ENCODE measurements around the gene TFAP2D. TPM values are rescaled to one million over a fixed set of nuclear protein-coding genes. Genes with fewer than 3 reads are reported as not detected.

TFAP2D gene
- polyA plus RNA-seq, 1 donor from 2014 or later = not detected

DNA sequence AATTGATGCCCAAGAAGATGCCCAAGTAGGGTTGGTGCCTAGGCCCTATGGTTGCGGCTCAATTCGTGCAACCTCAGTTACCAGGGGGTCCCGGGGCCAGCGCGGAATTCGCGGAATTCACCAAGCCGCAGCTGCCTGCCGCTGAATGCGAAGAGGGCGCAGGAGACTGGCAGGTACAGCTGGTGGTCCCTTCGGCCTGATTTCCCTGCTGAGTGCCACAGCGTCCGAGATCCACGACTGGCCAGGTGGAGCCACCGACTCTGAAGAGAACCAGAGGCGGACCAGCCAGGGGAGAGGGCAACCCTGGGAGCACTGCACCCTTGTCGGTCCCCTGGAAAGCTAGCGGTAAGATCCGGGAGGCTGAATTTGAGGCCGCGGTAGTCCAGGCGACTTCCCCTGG, 6.8 kb upstream of the TFAP2D start:
- H3K4me2 ChIP-seq (ENCODE audit: low read length) = no peak overlapping the region
- peaks cover 94% of the 10 kb centered on the region for H3K27me3 ChIP-seq (ENCODE audit: insufficient read depth, low read depth, low read length)
- H3K4me3 ChIP-seq (ENCODE audit: low read length) = no peak overlapping the region
- no peak overlapping the region for H2AFZ ChIP-seq (ENCODE audit: low read depth, low read length)
- H3K9me3 ChIP-seq (ENCODE audit: low read length) = peaks cover 14% of the 10 kb centered on the region
- TF ChIP-seq EP300 (conservative IDR thresholded peaks at IDR 0.05; ENCODE audit: poor library complexity, severe bottlenecking) = no peak
- TF ChIP-seq RAD21 (conservative IDR thresholded peaks at IDR 0.05) = no peak
- TF ChIP-seq SMC3 (conservative IDR thresholded peaks at IDR 0.05; ENCODE audit: poor library complexity) = no peak
- no peak for TF ChIP-seq CTCF (IDR thresholded peaks at IDR 0.05; ENCODE audit: poor library complexity, severe bottlenecking)
- no peak for TF ChIP-seq MXI1 (conservative IDR thresholded peaks at IDR 0.05; ENCODE audit: poor library complexity, severe bottlenecking)
- TF ChIP-seq, protein P1, sequence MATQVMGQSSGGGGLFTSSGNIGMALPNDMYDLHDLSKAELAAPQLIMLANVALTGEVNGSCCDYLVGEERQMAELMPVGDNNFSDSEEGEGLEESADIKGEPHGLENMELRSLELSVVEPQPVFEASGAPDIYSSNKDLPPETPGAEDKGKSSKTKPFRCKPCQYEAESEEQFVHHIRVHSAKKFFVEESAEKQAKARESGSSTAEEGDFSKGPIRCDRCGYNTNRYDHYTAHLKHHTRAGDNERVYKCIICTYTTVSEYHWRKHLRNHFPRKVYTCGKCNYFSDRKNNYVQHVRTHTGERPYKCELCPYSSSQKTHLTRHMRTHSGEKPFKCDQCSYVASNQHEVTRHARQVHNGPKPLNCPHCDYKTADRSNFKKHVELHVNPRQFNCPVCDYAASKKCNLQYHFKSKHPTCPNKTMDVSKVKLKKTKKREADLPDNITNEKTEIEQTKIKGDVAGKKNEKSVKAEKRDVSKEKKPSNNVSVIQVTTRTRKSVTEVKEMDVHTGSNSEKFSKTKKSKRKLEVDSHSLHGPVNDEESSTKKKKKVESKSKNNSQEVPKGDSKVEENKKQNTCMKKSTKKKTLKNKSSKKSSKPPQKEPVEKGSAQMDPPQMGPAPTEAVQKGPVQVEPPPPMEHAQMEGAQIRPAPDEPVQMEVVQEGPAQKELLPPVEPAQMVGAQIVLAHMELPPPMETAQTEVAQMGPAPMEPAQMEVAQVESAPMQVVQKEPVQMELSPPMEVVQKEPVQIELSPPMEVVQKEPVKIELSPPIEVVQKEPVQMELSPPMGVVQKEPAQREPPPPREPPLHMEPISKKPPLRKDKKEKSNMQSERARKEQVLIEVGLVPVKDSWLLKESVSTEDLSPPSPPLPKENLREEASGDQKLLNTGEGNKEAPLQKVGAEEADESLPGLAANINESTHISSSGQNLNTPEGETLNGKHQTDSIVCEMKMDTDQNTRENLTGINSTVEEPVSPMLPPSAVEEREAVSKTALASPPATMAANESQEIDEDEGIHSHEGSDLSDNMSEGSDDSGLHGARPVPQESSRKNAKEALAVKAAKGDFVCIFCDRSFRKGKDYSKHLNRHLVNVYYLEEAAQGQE (IDR thresholded peaks at IDR 0.05; ENCODE audit: borderline replicate concordance) = no peak
- TF ChIP-seq EZH2 (IDR thresholded peaks at IDR 0.05; ENCODE audit: borderline replicate concordance, insufficient read depth, low read length, poor library complexity, severe bottlenecking) = no peak
- TF ChIP-seq POLR2AphosphoS5 (IDR thresholded peaks at IDR 0.05) = no peak
- TF ChIP-seq TAF1 (IDR thresholded peaks at IDR 0.05; ENCODE audit: low read depth) = no peak
- H4K20me1 ChIP-seq (ENCODE audit: insufficient read depth) = no peaks in the 10 kb centered on the region
- H3K79me2 ChIP-seq (replicated peaks; ENCODE audit: insufficient read depth, low read length) = no peaks in the 10 kb centered on the region
- no peaks in the 10 kb centered on the region for H3K36me3 ChIP-seq (ENCODE audit: insufficient read depth, low read length)
- no peak overlapping the region for H3K27ac ChIP-seq (ENCODE audit: low read length)
- no peak overlapping the region for H3K9ac ChIP-seq (ENCODE audit: low read length)
- H3K9me2 ChIP-seq (ENCODE audit: insufficient read depth, low read length) = no peaks in the 10 kb centered on the region
- H3F3A ChIP-seq (ENCODE audit: insufficient read depth, low read length, poor library complexity, severe bottlenecking) = no peaks in the 10 kb centered on the region

DNA sequence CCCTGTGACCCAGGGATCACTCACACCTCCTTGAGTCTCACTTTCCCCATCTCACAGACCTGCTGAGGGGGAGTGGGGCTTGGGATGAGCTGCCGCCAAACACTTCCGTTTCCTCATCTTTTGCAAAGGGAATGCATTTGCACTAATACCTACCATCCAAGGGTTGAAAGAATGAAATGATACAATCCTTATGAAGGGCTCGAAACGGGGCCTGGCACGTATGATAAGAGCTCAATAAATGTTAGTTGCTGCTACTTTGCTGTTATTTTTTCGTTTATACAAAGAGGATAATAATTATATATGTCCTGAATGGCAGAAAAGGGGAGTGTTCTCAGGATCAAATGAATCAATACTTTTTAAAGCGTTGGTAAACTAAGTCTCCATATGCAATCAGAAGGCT, 6.1 kb upstream of the TFAP2D start:
- Histone ChIP-seq H3K9me3 (ENCODE audit: low read length) (peaks cover 17% of the 10 kb centered on the region), H3K9ac (ENCODE audit: low read length) (no peak overlapping the region), H2AFZ (ENCODE audit: low read depth, low read length) (no peak overlapping the region), H3K4me3 (ENCODE audit: low read length) (peak overlapping the region; percentile 52), H4K20me1 (ENCODE audit: insufficient read depth) (no peaks in the 10 kb centered on the region), H3K9me2 (ENCODE audit: insufficient read depth, low read length) (no peaks in the 10 kb centered on the region), H3K27me3 (ENCODE audit: insufficient read depth, low read depth, low read length) (peaks cover 94% of the 10 kb centered on the region), H3K79me2 (replicated peaks; ENCODE audit: insufficient read depth, low read length) (no peaks in the 10 kb centered on the region), H3K27ac (ENCODE audit: low read length) (no peak overlapping the region), H3F3A (ENCODE audit: insufficient read depth, low read length, poor library complexity, severe bottlenecking) (no peaks in the 10 kb centered on the region), H3K36me3 (ENCODE audit: insufficient read depth, low read length) (no peaks in the 10 kb centered on the region), H3K4me2 (ENCODE audit: low read length) (no peak overlapping the region)
- TF ChIP-seq EZH2 (IDR thresholded peaks at IDR 0.05; ENCODE audit: borderline replicate concordance, insufficient read depth, low read length, poor library complexity, severe bottlenecking) = no peak
- TF ChIP-seq, protein P1 (IDR thresholded peaks at IDR 0.05; ENCODE audit: borderline replicate concordance) = no peak
- no peak for TF ChIP-seq RAD21 (conservative IDR thresholded peaks at IDR 0.05)
- TF ChIP-seq POLR2AphosphoS5 (IDR thresholded peaks at IDR 0.05) = no peak
- TF ChIP-seq CTCF (IDR thresholded peaks at IDR 0.05; ENCODE audit: poor library complexity, severe bottlenecking) = no peak

Data from neural cell (in vitro differentiated cells).